WI38 (cell line): ENCODE measurements around the gene CD63.

Experiments used
- H3K4me3 ChIP-seq: 2 replicates; pipeline ENCODE4 v1.5.1; 2011; ENCODE audit warnings: low read depth, mild to moderate bottlenecking, control low read depth, low read length
- TF ChIP-seq, protein P1 (sequence below): IDR thresholded peaks from 2 replicates; pipeline ENCODE4 v1.5.1; 2012; ENCODE audit warnings: low read depth, mild to moderate bottlenecking, control low read depth, low read length

Gene CD63

DNA sequence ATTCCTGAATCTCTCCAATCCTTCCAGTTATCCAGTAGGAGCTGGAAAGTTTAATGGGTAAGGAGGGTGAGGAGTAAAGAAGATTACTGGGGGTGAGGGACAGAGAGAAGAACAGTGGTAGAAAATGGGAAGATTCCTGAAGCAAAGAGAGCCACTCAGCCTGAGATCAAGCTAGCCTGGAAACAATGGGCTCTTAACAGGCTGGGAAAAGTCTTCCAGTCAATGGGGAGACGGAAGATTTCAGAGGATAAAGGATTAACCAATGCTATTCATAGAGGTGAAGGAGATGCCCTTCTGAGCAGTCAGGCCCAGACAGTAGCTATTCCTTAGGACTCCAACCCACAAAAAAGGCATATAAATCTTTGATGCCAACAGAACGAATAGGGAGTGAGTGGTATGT, 28.9 kb upstream of the CD63 start:
- no peak overlapping the region for H3K4me3 ChIP-seq
- TF ChIP-seq, protein P1, sequence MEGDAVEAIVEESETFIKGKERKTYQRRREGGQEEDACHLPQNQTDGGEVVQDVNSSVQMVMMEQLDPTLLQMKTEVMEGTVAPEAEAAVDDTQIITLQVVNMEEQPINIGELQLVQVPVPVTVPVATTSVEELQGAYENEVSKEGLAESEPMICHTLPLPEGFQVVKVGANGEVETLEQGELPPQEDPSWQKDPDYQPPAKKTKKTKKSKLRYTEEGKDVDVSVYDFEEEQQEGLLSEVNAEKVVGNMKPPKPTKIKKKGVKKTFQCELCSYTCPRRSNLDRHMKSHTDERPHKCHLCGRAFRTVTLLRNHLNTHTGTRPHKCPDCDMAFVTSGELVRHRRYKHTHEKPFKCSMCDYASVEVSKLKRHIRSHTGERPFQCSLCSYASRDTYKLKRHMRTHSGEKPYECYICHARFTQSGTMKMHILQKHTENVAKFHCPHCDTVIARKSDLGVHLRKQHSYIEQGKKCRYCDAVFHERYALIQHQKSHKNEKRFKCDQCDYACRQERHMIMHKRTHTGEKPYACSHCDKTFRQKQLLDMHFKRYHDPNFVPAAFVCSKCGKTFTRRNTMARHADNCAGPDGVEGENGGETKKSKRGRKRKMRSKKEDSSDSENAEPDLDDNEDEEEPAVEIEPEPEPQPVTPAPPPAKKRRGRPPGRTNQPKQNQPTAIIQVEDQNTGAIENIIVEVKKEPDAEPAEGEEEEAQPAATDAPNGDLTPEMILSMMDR = no peak

DNA sequence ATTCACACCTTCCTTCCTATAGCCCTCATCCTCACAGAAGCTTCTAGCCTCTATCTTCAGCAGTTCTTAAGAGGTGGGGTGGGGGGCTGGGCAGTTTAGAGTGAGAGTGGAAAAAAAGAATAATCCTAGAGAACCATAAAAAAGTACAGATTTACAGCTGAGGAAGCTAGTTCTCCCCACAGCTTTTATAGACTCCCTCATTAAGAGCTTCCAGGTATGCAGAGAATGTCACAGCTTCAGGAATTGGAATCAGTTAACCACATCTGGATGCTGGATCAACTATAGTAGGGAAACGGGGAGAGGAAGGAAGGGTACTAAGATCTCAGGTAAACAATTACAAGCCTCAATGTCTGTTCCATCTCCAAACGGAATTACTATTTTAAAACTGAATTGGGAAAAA, 26.4 kb upstream of the CD63 start:
- TF ChIP-seq, protein P1 = no peak
- H3K4me3 ChIP-seq = no peak overlapping the region

DNA sequence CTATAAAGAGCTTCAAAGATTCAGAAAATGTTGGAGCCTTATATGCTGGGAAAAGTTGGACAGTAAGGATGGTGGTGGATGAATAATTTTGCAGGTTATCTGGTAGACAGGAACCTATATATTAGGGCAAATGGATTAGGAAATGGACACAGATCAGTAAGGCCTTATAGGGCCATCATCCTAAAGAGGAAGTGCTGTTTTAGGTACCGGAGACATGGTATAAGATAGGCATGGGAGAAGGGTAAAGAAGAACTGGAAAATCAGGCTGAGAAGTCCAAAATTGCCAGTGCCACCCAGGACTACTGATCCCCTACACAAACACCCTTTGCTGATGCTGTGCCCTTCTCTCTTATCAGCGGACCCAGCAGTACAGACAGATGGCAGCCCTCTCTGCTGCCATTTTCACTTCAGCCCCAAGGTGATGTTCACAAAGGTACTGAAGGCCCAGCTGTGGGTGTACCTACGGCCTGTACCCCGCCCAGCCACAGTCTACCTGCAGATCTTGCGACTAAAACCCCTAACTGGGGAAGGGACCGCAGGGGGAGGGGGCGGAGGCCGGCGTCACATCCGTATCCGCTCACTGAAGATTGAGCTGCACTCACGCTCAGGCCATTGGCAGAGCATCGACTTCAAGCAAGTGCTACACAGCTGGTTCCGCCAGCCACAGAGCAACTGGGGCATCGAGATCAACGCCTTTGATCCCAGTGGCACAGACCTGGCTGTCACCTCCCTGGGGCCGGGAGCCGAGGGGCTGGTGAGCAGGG, 19.6 kb upstream of the CD63 start:
- no peak overlapping the region for H3K4me3 ChIP-seq
- TF ChIP-seq, protein P1 = no peak

DNA sequence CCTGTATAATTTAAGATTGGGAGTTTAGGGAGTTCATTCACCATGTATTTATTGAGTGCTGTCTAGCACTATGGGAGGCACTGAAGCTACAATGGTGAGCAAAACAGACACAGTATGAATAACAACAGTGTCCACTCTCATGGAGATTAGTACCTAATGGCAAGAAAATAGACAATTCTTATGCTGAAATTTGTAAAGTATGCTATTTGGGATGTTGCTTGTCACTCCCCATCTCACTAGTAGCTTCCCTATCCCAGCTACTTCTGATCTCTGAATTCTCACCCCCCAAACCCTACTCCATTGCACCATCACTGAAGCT, 18.1 kb upstream of the CD63 start:
- TF ChIP-seq, protein P1 = no peak

DNA sequence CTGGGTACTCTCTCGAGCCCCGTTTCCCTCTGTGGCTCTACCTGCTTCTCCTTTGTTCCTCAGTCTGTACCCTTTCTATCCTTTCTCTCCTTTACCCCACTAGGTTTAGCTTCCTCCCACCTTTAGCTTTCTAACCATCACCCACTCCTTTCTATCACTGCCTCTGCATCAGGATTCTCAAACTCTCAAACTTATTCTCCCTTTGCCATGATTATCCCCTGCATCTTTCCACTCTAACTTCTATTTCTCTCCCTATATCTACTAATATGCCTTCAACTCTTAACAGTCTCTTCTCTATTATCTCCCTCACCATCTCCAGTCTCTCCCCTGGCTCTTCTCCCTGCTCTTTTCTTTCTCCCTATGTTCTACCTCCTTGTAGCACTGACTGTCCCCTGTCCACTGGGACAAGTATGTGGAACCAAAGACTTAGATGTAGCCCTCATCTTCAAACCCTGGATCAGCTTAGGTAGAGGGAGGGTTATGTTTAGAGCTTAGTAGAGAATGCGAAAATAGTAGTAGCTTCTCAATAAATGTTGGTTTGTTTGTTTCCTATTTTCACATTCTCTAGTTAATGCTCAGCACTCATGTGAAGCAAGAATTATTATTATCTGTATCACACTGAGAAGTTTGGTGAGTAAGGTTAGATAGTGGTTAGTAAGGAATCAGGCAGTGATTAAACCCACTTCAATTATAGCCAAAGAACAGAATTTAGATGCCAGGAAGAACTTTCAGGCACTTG, 17.5 kb upstream of the CD63 start:
- TF ChIP-seq, protein P1 = no peak
- H3K4me3 ChIP-seq = no peak overlapping the region

More for the DNA sequence above, 18.1 kb upstream of the CD63 start:
- H3K4me3 ChIP-seq = no peak overlapping the region

DNA sequence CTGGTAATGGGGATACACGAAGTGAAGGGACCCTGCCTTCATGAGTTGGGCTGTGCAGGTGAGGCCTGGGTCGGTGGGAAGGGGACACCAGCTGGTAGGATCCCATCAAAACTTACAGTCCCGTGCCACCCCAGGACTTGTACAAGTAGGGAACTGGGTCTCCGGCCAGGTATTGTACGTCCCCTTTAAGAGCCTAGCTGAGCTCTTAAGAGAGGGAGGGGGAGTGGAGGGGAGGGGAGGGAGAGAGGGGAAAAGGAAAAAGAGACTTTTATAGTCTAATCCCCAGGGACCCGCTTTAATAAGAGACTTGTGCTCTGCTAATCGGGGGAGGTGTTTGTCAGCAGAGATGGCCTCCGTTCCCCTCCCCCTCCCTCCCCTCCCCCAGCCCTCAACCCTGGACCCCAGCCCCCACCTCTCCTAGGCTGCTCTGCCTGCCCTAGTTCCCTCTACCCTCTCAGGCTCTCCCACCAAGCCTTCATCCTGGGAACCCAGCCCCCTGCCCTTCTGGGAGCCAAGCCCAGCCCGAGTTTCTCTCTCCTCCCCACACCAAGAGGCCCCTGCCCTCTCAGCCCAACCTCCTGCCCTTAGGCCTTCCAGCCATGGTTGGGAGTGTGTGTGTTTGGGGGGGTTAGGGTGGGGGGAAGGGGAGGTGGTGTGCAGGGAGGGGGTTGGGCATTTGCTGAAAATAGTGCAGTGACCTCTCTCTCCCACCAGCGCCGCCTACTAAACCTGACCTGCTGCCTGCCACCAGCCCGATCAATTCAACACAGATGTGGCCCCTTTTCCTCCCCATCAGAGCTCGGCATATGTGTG, 16.8 kb upstream of the CD63 start:
- TF ChIP-seq, protein P1 = no peak
- no peak overlapping the region for H3K4me3 ChIP-seq
